H1 (cell line): ENCODE data around the gene KLHL5. TPM values are rescaled to one million over a fixed set of nuclear protein-coding genes. Genes with fewer than 3 reads are reported as not detected.

Source experiments
- CTCF ChIA-PET: fragments of 300-600 bp; sonication (Branson Sonifier 250); formaldehyde crosslinking; loops from one replicate; lab custom pipeline; 2021; ENCODE audit not compliant: partially characterized antibody; lab: Charles Lee
- POLR2A ChIA-PET: fragments of 300-600 bp; sonication (Branson Sonifier 250); formaldehyde crosslinking; loops from one replicate; lab custom pipeline; 2021; ENCODE audit warnings: inconsistent platforms; ENCODE audit not compliant: partially characterized antibody; lab: Charles Lee
- DNase-seq, 2 experiments: peaks; one replicate each; pipeline versions ENCODE4 v3.0.0 to v3.0.0-alpha.2; 2010 to 2022; ENCODE audit warnings: low spot score in 2 of 2, low read depth in 1 of 2, mixed read lengths in 1 of 2
- FAIRE-seq: peaks from 2 replicates; lab custom pipeline; 2011; peaks lifted over from hg19 to GRCh38; lab: Jason Lieb, UNC
- H2AFZ ChIP-seq: 2 replicates; pipeline ENCODE4 v1.8.1; 2012; ENCODE audit warnings: low read length, inconsistent platforms
- H2AK5ac ChIP-seq: 2 replicates; pipeline ENCODE4 v1.6.1; 2013; ENCODE audit warnings: low read depth, low read length
- H2BK120ac ChIP-seq: replicated peaks from 2 replicates; pipeline ENCODE3; 2013; ENCODE audit warnings: low read depth, low read length, inconsistent platforms
- H2BK12ac ChIP-seq: 2 replicates; pipeline ENCODE4 v1.6.1; 2013; ENCODE audit warnings: low read depth, low read length
- H2BK15ac ChIP-seq: 2 replicates; pipeline ENCODE4 v1.6.1; 2013; ENCODE audit warnings: low read length
- H2BK20ac ChIP-seq: 2 replicates; pipeline ENCODE4 v1.6.1; 2013; ENCODE audit warnings: low read length
- H2BK5ac ChIP-seq: 2 replicates; pipeline ENCODE4 v1.6.1; 2013; ENCODE audit warnings: low read depth, low read length
- H3K14ac ChIP-seq: 2 replicates; pipeline ENCODE4 v1.6.1; 2013; ENCODE audit warnings: inconsistent platforms; ENCODE audit not compliant: insufficient read length
- H3K18ac ChIP-seq: 2 replicates; pipeline ENCODE4 v1.6.1; 2013; ENCODE audit warnings: low read length; ENCODE audit errors: extremely low read depth
- H3K23ac ChIP-seq: 2 replicates; pipeline ENCODE4 v1.6.1; 2013; ENCODE audit warnings: inconsistent platforms; ENCODE audit not compliant: insufficient read length
- H3K23me2 ChIP-seq: 2 replicates; pipeline ENCODE4 v1.6.1; 2013; ENCODE audit warnings: low read depth, low read length
- H3K27ac ChIP-seq: 2 replicates; pipeline ENCODE4 v1.6.1; 2011; ENCODE audit warnings: low read depth, low read length, inconsistent platforms
- H3K27me3 ChIP-seq, 4 experiments: replicated peaks in 1 of 4; 1 replicate in 1 of 4; 2 replicates in 3 of 4; pipeline versions ENCODE4 v1.6.1 to v1.8.1; 2011 to 2013; ENCODE audit warnings: low read length in 3 of 4, mild to moderate bottlenecking in 3 of 4, inconsistent platforms in 2 of 4, mixed read lengths in 2 of 4, moderate library complexity in 1 of 4; ENCODE audit not compliant: control insufficient read depth in 3 of 4, insufficient read depth in 3 of 4; ENCODE audit errors: extremely low read depth in 1 of 4
- H3K36me3 ChIP-seq, 4 experiments: 2 replicates each; pipeline versions ENCODE4 v1.6.1 to v1.8.1; 2011 to 2013; ENCODE audit warnings: mild to moderate bottlenecking in 4 of 4, low read length in 3 of 4, moderate library complexity in 2 of 4, control low read depth in 1 of 4, inconsistent platforms in 1 of 4; ENCODE audit not compliant: insufficient read depth in 4 of 4, control insufficient read depth in 2 of 4
- H3K4ac ChIP-seq: replicated peaks from 2 replicates; pipeline ENCODE3; 2013; ENCODE audit warnings: low read length, low read depth, mixed read lengths, inconsistent platforms; ENCODE audit not compliant: insufficient read length
- H3K4me1 ChIP-seq, 4 experiments: replicated peaks in 1 of 4; 1 replicate in 1 of 4; 2 replicates in 3 of 4; pipeline versions ENCODE4 v1.6.1 to v1.8.1; 2011 to 2013; ENCODE audit warnings: low read length in 3 of 4, inconsistent platforms in 2 of 4, mixed read lengths in 1 of 4; ENCODE audit not compliant: insufficient read depth in 4 of 4, control insufficient read depth in 3 of 4
- H3K4me2 ChIP-seq, 2 experiments: 2 replicates each; pipeline versions ENCODE4 v1.6.1 to v1.8.1; 2011 to 2013; ENCODE audit warnings: low read depth in 2 of 2, low read length in 2 of 2, control low read depth in 1 of 2, inconsistent platforms in 1 of 2, mild to moderate bottlenecking in 1 of 2; ENCODE audit not compliant: insufficient read depth in 1 of 2
- H3K4me3 ChIP-seq, 4 experiments: fragments of 200-600, 300-600 bp in 1 of 4; sonication (generic), shearing (Covaris generic), sonication (Bioruptor Twin) in 1 of 4; 2 replicates each; pipeline versions ENCODE4 v1.5.1 to v1.8.1; 2011 to 2016; ENCODE audit warnings: low read length in 4 of 4, low read depth in 3 of 4, control low read depth in 2 of 4, inconsistent platforms in 2 of 4, mild to moderate bottlenecking in 2 of 4, mixed read lengths in 1 of 4, moderate library complexity in 1 of 4; ENCODE audit not compliant: insufficient read depth in 2 of 4; ENCODE audit errors: extremely low read depth in 1 of 4
- H3K56ac ChIP-seq: replicated peaks from 2 replicates; pipeline ENCODE3; 2013; ENCODE audit warnings: low read depth, mild to moderate bottlenecking, mixed read lengths, low read length, inconsistent platforms; ENCODE audit not compliant: insufficient read length
- H3K79me1 ChIP-seq: 2 replicates; pipeline ENCODE4 v1.6.1; 2013; ENCODE audit warnings: low read depth, low read length, control low read depth
- H3K79me2 ChIP-seq, 2 experiments: 2 replicates each; pipeline versions ENCODE4 v1.6.1 to v1.8.1; 2012 to 2013; ENCODE audit warnings: low read length in 2 of 2, mild to moderate bottlenecking in 2 of 2, inconsistent platforms in 1 of 2; ENCODE audit not compliant: insufficient read depth in 2 of 2, control insufficient read depth in 1 of 2
- H3K9ac ChIP-seq, 4 experiments: replicated peaks in 1 of 4; 1 replicate in 1 of 4; 2 replicates in 3 of 4; pipeline versions ENCODE4 v1.6.1 to v1.8.1; 2011 to 2013; ENCODE audit warnings: low read depth in 3 of 4, low read length in 3 of 4, control low read depth in 2 of 4, mild to moderate bottlenecking in 2 of 4, moderate library complexity in 2 of 4, inconsistent platforms in 1 of 4; ENCODE audit errors: extremely low read depth in 1 of 4
- H3K9me3 ChIP-seq, 2 experiments: 2 replicates each; pipeline versions ENCODE4 v1.6.1 to v1.8.1; 2012 to 2013; ENCODE audit warnings: mild to moderate bottlenecking in 2 of 2, moderate library complexity in 2 of 2, control low read depth in 1 of 2, inconsistent platforms in 1 of 2, low read depth in 1 of 2, low read length in 1 of 2, mixed read lengths in 1 of 2; ENCODE audit not compliant: insufficient read depth in 2 of 2
- H4K20me1 ChIP-seq, 2 experiments: replicated peaks in 1 of 2; 2 replicates each; pipeline versions ENCODE3 to v1.8.1; 2011 to 2013; ENCODE audit warnings: inconsistent platforms in 2 of 2, low read length in 2 of 2, mild to moderate bottlenecking in 1 of 2; ENCODE audit not compliant: insufficient read depth in 2 of 2, control insufficient read depth in 1 of 2
- H4K5ac ChIP-seq: 2 replicates; pipeline ENCODE4 v1.6.1; 2013; ENCODE audit warnings: low read length, low read depth, mixed read lengths, inconsistent platforms; ENCODE audit not compliant: insufficient read length
- H4K8ac ChIP-seq: 2 replicates; pipeline ENCODE4 v1.8.0; 2013; ENCODE audit warnings: mild to moderate bottlenecking, moderate library complexity, low read length, inconsistent platforms; ENCODE audit not compliant: insufficient read depth; ENCODE audit errors: extremely low read depth
- H4K91ac ChIP-seq: replicated peaks from 2 replicates; pipeline ENCODE3; 2013; ENCODE audit warnings: low read length, mixed read lengths, inconsistent platforms; ENCODE audit not compliant: insufficient read length
- ASH2L ChIP-seq: fragments of 200-600, 300-600 bp; sonication (generic); IDR thresholded peaks from one replicate; pipeline ENCODE4 v1.7.1; 2017; ENCODE audit warnings: low read length
- BACH1 ChIP-seq: IDR thresholded peaks from 2 replicates; pipeline ENCODE4 v1.6.1; 2012; ENCODE audit warnings: low read length, improper control_type of control experiment
- BRCA1 ChIP-seq: IDR thresholded peaks from 2 replicates; pipeline ENCODE4 v1.6.1; 2012; ENCODE audit warnings: low read depth, low read length, improper control_type of control experiment
- CHD1 ChIP-seq: IDR thresholded peaks from 2 replicates; pipeline ENCODE4 v1.6.1; 2012; ENCODE audit warnings: low read depth, low read length, improper control_type of control experiment
- CHD2 ChIP-seq: IDR thresholded peaks from 2 replicates; pipeline ENCODE4 v1.6.1; 2012; ENCODE audit warnings: low read length, improper control_type of control experiment
- CTBP2 ChIP-seq: IDR thresholded peaks from 2 replicates; pipeline ENCODE4 v1.7.0; 2011; ENCODE audit warnings: borderline replicate concordance, mild to moderate bottlenecking, moderate library complexity, mixed read lengths, low read length; ENCODE audit not compliant: insufficient read depth, insufficient read length
- EGR1 ChIP-seq: IDR thresholded peaks from 2 replicates; pipeline ENCODE4 v1.6.1; 2011; ENCODE audit warnings: low read depth, low read length, borderline replicate concordance
- FOSL1 ChIP-seq: IDR thresholded peaks from 2 replicates; pipeline ENCODE4 v1.6.1; 2011; ENCODE audit warnings: mild to moderate bottlenecking, low read depth, low read length, moderate library complexity; ENCODE audit not compliant: insufficient read depth
- KDM1A ChIP-seq: fragments of 200-600, 300-600 bp; sonication (generic); IDR thresholded peaks from 2 replicates; pipeline ENCODE4 v1.7.1; 2016; ENCODE audit warnings: mild to moderate bottlenecking, low read length, borderline replicate concordance
- KDM5A ChIP-seq: fragments of 200-600 bp; IDR thresholded peaks from 2 replicates; pipeline ENCODE4 v1.7.1; 2012; ENCODE audit warnings: mild to moderate bottlenecking, low read length, inconsistent platforms, mixed read lengths
- NANOG ChIP-seq: IDR thresholded peaks from 2 replicates; pipeline ENCODE4 v1.6.1; 2011; ENCODE audit warnings: low read length, low read depth, mild to moderate bottlenecking, inconsistent platforms; ENCODE audit not compliant: insufficient read depth, poor library complexity, severe bottlenecking
- POLR2A ChIP-seq, 2 experiments: IDR thresholded peaks; 1 replicate in 1 of 2; 2 replicates in 1 of 2; pipeline ENCODE4 v1.6.1; 2011; ENCODE audit warnings: low read depth in 2 of 2, low read length in 2 of 2, mild to moderate bottlenecking in 2 of 2; ENCODE audit errors: control extremely low read depth in 1 of 2
- POU5F1 ChIP-seq: IDR thresholded peaks from 2 replicates; pipeline ENCODE4 v1.6.1; 2011; ENCODE audit warnings: low read depth, mild to moderate bottlenecking, low read length, moderate library complexity
- RAD21 ChIP-seq, 2 experiments: IDR thresholded peaks in 1 of 2; conservative IDR thresholded peaks in 1 of 2; 2 replicates each; pipeline ENCODE4 v1.6.1; 2011; ENCODE audit warnings: low read depth in 2 of 2, low read length in 2 of 2, improper control_type of control experiment in 1 of 2, inconsistent platforms in 1 of 2, mild to moderate bottlenecking in 1 of 2, moderate library complexity in 1 of 2
- WGBS, 2 experiments: shearing (Covaris generic) in 1 of 2; methylation state at CpG; one replicate each; pipeline versions ENCODE4 v1.1.6 to v1.1.7; 2013 to 2015; ENCODE audit warnings: low lambda C conversion rate in 2 of 2, mixed read lengths in 2 of 2, inconsistent platforms in 1 of 2, low coverage in 1 of 2, missing lambda C conversion rate in 1 of 2; ENCODE audit not compliant: insufficient replicate concordance in 2 of 2, insufficient coverage in 1 of 2, insufficient read length in 1 of 2; ENCODE audit errors: extremely low coverage in 1 of 2, missing lambda C conversion rate in 1 of 2; 5-methylcytosine and 5-hydroxymethylcytosine counted together
- polyA plus RNA-seq, 7 experiments: library from polyadenylated mRNA; depleted of rRNA in 3 of 7; stranded (reverse) in 5 of 7; unstranded in 2 of 7; fragments of >200 nt in 5 of 7; fragments of 200-250 nt in 2 of 7; gene quantifications; 1 replicate in 5 of 7; 2 replicates in 1 of 7; 4 replicates in 1 of 7; pipeline versions ENCODE4 v1.2.1 to v1.2.3, GENCODE V29; 2011 to 2013; ENCODE audit warnings: missing spikeins in 2 of 7, mixed read lengths in 2 of 7
- total RNA-seq: library from RNA; stranded (reverse); fragmentation: NEBNext Ultra II Directional; extraction: Animal tissue kit (Norgen Biotek cat#: 25700); gene quantifications from 2 replicates; pipeline ENCODE4 v1.2.1, GENCODE V29; 2021
- TF ChIP-seq, protein P1 (sequence below): IDR thresholded peaks from 2 replicates; pipeline ENCODE4 v1.6.1; 2011; ENCODE audit warnings: low read depth, mild to moderate bottlenecking, low read length; ENCODE audit not compliant: insufficient read depth

KLHL5 gene
- total and polyA plus RNA-seq, 2 of the 8 experiments (the other 6 are each of a cell fraction or from before 2014, with no cell fraction given), result 13.0 to 23.6 TPM

DNA sequence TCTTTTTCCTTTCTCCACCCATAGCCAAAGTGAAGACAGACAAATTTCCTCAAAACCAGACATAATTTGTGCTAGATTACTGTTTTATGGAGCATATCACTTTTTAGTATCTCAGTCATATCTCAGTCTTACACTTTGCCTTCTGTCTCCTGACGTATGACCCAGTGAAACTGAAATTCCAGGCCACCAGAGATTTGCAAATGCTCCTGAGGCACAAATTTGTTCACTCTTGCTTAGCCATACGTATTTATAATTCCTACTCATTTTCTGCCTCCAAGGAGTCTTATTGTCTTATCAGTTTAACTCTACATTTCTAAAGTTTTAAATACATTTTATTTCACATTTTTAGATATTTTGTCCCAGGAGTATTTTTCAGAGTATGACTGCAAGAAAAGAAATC, 39.8 kb upstream of the KLHL5 start:
- Histone ChIP-seq H3K79me1 (no peaks in the 10 kb centered on the region), H2AK5ac (no peak overlapping the region), H3K4ac (no peak overlapping the region), H2BK5ac (no peak overlapping the region), H3K9me3 (no peaks in the 10 kb centered on the region), H4K91ac (no peak overlapping the region), H3K4me2 (no peak overlapping the region), H3K79me2 (no peaks in the 10 kb centered on the region), H2BK12ac (no peak overlapping the region), H3K27ac (no peak overlapping the region), H3K23ac (no peak overlapping the region), H3K36me3 (no peaks in the 10 kb centered on the region), H3K4me1 (no peaks in the 10 kb centered on the region), H4K8ac (no peak overlapping the region), H3K9ac (no peak overlapping the region), H2AFZ (no peak overlapping the region), H3K18ac (no peak overlapping the region), H2BK15ac (no peak overlapping the region), H4K5ac (no peak overlapping the region), H3K14ac (no peak overlapping the region), H2BK120ac (no peak overlapping the region), H2BK20ac (no peak overlapping the region), H3K23me2 (no peaks in the 10 kb centered on the region), H3K27me3 (no peaks in the 10 kb centered on the region), H4K20me1 (no peaks in the 10 kb centered on the region), H3K56ac (no peak overlapping the region), H3K4me3 (no peak overlapping the region)
- POLR2A ChIA-PET, result no interaction called here
- no peak for TF ChIP-seq ASH2L
- TF ChIP-seq RAD21 (IDR thresholded peaks at IDR 0.05 in 1 of 2, conservative IDR thresholded peaks at IDR 0.05 in 1 of 2; ENCODE audit: low read depth in 2 of 2, low read length in 2 of 2), result no peak
- TF ChIP-seq BACH1, result no peak
- no peak for TF ChIP-seq BRCA1
- TF ChIP-seq CHD1, result no peak
- no peak for TF ChIP-seq CHD2
- no peak for TF ChIP-seq EGR1
- no peak for TF ChIP-seq KDM5A
- no peak for TF ChIP-seq KDM1A
- TF ChIP-seq, protein P1, sequence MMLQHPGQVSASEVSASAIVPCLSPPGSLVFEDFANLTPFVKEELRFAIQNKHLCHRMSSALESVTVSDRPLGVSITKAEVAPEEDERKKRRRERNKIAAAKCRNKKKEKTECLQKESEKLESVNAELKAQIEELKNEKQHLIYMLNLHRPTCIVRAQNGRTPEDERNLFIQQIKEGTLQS, result no peak
- no peak for TF ChIP-seq POLR2A (IDR thresholded peaks at IDR 0.05; ENCODE audit: control extremely low read depth in 1 of 2, low read depth in 2 of 2, low read length in 2 of 2)
- TF ChIP-seq CTBP2, result no peak
- TF ChIP-seq POU5F1, result no peak
- no peak for TF ChIP-seq FOSL1
- TF ChIP-seq NANOG, result no peak
- no peak for DNase-seq
- CTCF ChIA-PET, result interaction anchor here (1.1 kb wide), 1 partner anchor 9 kb away, joined by 3 read pairs; no protein-coding TSS in a partner anchor
- 92% methylated on average over 2 of the region's 2 CpGs; no CpG with 5 or more reads in 1 of the 2 experiments for WGBS, 2 experiments
- FAIRE-seq, result no peak
